ENCODE data around the gene ZBTB38.

ZBTB38 gene

DNA sequence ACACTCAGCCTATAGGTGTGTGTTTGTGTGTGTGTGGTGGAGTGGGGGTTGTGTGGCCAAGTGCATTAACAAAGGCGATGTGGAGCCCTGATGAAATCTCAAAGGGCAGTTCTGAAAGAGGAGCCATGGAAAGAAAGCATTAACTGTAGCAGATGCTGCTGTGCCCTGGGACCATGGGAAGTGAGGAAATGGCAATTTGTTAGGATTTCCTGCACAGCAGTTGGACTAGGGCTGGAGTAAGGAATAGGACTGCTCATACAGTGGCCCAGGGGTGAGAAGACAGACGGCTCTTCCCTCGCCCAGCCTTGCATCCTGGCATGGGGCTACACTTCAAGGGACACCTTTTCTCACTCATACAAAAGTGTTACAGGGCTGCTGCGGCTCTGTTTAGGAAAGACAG lies 12.3 kb upstream of the ZBTB38 start:
- no peak overlapping the region for H3K27ac ChIP-seq (replicated peaks)

DNA sequence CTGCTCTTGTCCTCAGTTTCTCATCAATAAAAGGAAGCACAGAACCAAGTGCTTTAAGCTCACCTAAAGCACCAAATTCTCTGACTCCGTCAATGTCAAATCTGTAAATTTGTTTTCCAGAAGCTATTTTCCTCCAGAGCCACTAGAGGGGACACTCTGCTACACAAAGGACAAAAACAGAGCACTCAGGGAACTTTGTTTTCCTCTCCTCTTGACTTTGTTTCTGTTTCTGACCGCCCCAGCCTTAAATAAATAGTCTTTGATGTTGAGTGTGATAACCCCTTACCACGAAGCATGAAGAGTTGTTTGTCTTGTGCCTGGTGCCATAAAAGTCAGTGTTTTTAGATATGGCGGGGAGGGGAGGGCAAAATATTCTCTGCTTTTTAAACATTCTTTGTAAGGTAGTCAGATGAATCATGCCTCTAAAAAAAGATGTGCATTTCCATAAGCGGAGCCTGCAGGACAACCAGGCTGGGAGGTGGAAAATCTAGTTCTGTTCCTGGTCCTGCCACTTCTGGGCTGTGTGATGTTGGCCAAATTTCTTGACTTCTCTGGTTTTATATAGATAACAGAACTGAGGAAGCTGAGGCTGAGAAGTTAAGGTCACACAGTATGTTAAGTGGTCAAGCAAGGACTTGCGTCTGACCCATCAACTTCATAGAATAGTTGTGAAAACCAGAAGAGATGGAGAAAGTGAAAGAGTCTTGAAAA lies 7.3 kb upstream of the ZBTB38 start:
- no peak overlapping the region for H3K27ac ChIP-seq (replicated peaks)
- DNase-seq (ENCODE audit: low read depth in 1 of 2, low spot score in 1 of 2) = no peak
- TF ChIP-seq, protein P1, sequence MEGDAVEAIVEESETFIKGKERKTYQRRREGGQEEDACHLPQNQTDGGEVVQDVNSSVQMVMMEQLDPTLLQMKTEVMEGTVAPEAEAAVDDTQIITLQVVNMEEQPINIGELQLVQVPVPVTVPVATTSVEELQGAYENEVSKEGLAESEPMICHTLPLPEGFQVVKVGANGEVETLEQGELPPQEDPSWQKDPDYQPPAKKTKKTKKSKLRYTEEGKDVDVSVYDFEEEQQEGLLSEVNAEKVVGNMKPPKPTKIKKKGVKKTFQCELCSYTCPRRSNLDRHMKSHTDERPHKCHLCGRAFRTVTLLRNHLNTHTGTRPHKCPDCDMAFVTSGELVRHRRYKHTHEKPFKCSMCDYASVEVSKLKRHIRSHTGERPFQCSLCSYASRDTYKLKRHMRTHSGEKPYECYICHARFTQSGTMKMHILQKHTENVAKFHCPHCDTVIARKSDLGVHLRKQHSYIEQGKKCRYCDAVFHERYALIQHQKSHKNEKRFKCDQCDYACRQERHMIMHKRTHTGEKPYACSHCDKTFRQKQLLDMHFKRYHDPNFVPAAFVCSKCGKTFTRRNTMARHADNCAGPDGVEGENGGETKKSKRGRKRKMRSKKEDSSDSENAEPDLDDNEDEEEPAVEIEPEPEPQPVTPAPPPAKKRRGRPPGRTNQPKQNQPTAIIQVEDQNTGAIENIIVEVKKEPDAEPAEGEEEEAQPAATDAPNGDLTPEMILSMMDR (IDR thresholded peaks at IDR 0.05; ENCODE audit: insufficient read depth, low read length) = peak; percentile 35
- TF ChIP-seq, protein P2, sequence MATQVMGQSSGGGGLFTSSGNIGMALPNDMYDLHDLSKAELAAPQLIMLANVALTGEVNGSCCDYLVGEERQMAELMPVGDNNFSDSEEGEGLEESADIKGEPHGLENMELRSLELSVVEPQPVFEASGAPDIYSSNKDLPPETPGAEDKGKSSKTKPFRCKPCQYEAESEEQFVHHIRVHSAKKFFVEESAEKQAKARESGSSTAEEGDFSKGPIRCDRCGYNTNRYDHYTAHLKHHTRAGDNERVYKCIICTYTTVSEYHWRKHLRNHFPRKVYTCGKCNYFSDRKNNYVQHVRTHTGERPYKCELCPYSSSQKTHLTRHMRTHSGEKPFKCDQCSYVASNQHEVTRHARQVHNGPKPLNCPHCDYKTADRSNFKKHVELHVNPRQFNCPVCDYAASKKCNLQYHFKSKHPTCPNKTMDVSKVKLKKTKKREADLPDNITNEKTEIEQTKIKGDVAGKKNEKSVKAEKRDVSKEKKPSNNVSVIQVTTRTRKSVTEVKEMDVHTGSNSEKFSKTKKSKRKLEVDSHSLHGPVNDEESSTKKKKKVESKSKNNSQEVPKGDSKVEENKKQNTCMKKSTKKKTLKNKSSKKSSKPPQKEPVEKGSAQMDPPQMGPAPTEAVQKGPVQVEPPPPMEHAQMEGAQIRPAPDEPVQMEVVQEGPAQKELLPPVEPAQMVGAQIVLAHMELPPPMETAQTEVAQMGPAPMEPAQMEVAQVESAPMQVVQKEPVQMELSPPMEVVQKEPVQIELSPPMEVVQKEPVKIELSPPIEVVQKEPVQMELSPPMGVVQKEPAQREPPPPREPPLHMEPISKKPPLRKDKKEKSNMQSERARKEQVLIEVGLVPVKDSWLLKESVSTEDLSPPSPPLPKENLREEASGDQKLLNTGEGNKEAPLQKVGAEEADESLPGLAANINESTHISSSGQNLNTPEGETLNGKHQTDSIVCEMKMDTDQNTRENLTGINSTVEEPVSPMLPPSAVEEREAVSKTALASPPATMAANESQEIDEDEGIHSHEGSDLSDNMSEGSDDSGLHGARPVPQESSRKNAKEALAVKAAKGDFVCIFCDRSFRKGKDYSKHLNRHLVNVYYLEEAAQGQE (IDR thresholded peaks at IDR 0.05; ENCODE audit: insufficient replicate concordance, low read depth) = no peak
- TF ChIP-seq GABPA (IDR thresholded peaks at IDR 0.05; ENCODE audit: low read depth) (no peak), POLR2AphosphoS5 (IDR thresholded peaks at IDR 0.05; ENCODE audit: low read depth) (no peak), SPI1 (IDR thresholded peaks at IDR 0.05; ENCODE audit: borderline replicate concordance, low read depth) (no peak)
- H3K4me3 ChIP-seq (replicated peaks; ENCODE audit: insufficient read depth, low read length) = no peak overlapping the region
- H3K27me3 ChIP-seq (ENCODE audit: insufficient read depth, poor library complexity, severe bottlenecking) = peaks cover 4% of the 10 kb centered on the region

More for the DNA sequence above, 12.3 kb upstream of the ZBTB38 start:
- Histone ChIP-seq H3K27me3 (ENCODE audit: insufficient read depth, poor library complexity, severe bottlenecking) (peaks cover 3% of the 10 kb centered on the region), H3K4me3 (replicated peaks; ENCODE audit: insufficient read depth, low read length) (no peak overlapping the region)
- no peak for TF ChIP-seq GABPA (IDR thresholded peaks at IDR 0.05; ENCODE audit: low read depth)
- TF ChIP-seq, protein P2 (IDR thresholded peaks at IDR 0.05; ENCODE audit: insufficient replicate concordance, low read depth) = no peak
- no peak for TF ChIP-seq POLR2AphosphoS5 (IDR thresholded peaks at IDR 0.05; ENCODE audit: low read depth)
- TF ChIP-seq, protein P1 (IDR thresholded peaks at IDR 0.05; ENCODE audit: insufficient read depth, low read length) = no peak
- TF ChIP-seq SPI1 (IDR thresholded peaks at IDR 0.05; ENCODE audit: borderline replicate concordance, low read depth) = no peak
- no peak for DNase-seq (ENCODE audit: low read depth in 1 of 2, low spot score in 1 of 2)

DNA sequence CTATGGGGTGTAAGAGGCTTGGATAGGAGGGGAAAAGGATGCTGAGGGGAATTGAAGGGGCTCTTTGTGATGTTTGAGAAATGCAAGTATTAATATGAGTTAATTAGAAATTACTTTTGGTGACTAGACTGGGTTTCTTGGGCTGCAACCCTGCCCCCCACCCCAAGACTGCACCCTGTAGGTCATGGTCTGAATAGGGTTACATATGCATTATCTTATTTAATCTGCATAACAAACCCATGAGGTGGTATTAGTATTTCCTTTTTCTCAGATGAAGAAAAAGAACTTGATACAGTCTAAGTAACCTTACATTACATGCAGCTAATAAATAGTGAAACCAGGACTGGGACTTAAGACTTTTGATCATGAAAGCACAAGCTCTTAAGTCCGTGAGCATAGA lies 5.6 kb upstream of the ZBTB38 start:
- H3K4me3 ChIP-seq (replicated peaks; ENCODE audit: insufficient read depth, low read length) = no peak overlapping the region
- no peak overlapping the region for H3K27ac ChIP-seq (replicated peaks)
- peaks cover 4% of the 10 kb centered on the region for H3K27me3 ChIP-seq (ENCODE audit: insufficient read depth, poor library complexity, severe bottlenecking)
- no peak for TF ChIP-seq POLR2AphosphoS5 (IDR thresholded peaks at IDR 0.05; ENCODE audit: low read depth)
- no peak for TF ChIP-seq GABPA (IDR thresholded peaks at IDR 0.05; ENCODE audit: low read depth)
- TF ChIP-seq, protein P1 (IDR thresholded peaks at IDR 0.05; ENCODE audit: insufficient read depth, low read length) = no peak
- TF ChIP-seq, protein P2 (IDR thresholded peaks at IDR 0.05; ENCODE audit: insufficient replicate concordance, low read depth) = no peak
- TF ChIP-seq SPI1 (IDR thresholded peaks at IDR 0.05; ENCODE audit: borderline replicate concordance, low read depth) = no peak
- DNase-seq (ENCODE audit: low read depth in 1 of 2, low spot score in 1 of 2) = no peak
